Brain microvascular endothelial cell (primary cell): ENCODE results near the gene SCN2B.

Experiments
- DNase-seq: peaks from one replicate; pipeline ENCODE4 v3.0.0-alpha.2; 2020
- H3K27ac ChIP-seq: fragments of 250-450 bp; sonication (Bioruptor Pico); 2 replicates; pipeline ENCODE4 v1.5.1; 2020; ENCODE audit warnings: mild to moderate bottlenecking, moderate library complexity
- H3K27me3 ChIP-seq: fragments of 250-450 bp; sonication (Bioruptor Pico); replicated peaks from 2 replicates; pipeline ENCODE4 v1.5.1; 2020; ENCODE audit warnings: mild to moderate bottlenecking
- H3K36me3 ChIP-seq: fragments of 250-450 bp; sonication (Bioruptor Pico); replicated peaks from 2 replicates; pipeline ENCODE4 v1.5.1; 2020; ENCODE audit warnings: mild to moderate bottlenecking
- H3K4me3 ChIP-seq: 2 replicates; pipeline ENCODE4 v1.5.1; 2011; ENCODE audit warnings: low read depth, mild to moderate bottlenecking, control low read depth, low read length, moderate library complexity
- CTCF ChIP-seq: IDR thresholded peaks from 2 replicates; pipeline ENCODE4 v1.5.1; 2011; ENCODE audit warnings: low read depth, mild to moderate bottlenecking, moderate library complexity, low read length, control low read depth, inconsistent platforms; ENCODE audit errors: missing control alignments
- in situ Hi-C: cut with HindIII; loops from 2 replicates; pipeline ENCODE4 v1.10.0; 2017; ENCODE audit warnings: low sequenced_read_pairs, low pct_ligation_motif_present

The SCN2B gene

GRCh38 chr11:118175031-118175992 lies 1.1 kb downstream of the SCN2B start:
- TF ChIP-seq CTCF = no peak
- H3K27me3 ChIP-seq = peaks cover 18% of the 10 kb centered on the region
- in situ Hi-C loops = no loop called here
- no peaks in the 10 kb centered on the region for H3K36me3 ChIP-seq
- no peak for DNase-seq
- no peak overlapping the region for H3K4me3 ChIP-seq
- H3K27ac ChIP-seq = no peak overlapping the region

GRCh38 chr11:118174006-118174567 lies 2.4 kb downstream of the SCN2B start:
- TF ChIP-seq CTCF = no peak
- H3K36me3 ChIP-seq = no peaks in the 10 kb centered on the region
- H3K27me3 ChIP-seq = peaks cover 22% of the 10 kb centered on the region
- no peak for DNase-seq
- no peak overlapping the region for H3K27ac ChIP-seq
- no peak overlapping the region for H3K4me3 ChIP-seq
- in situ Hi-C loops = no loop called here

GRCh38 chr11:118172356-118172755 lies 4.1 kb downstream of the SCN2B start:
- Histone ChIP-seq H3K36me3 (no peaks in the 10 kb centered on the region), H3K27ac (no peak overlapping the region), H3K4me3 (no peak overlapping the region), H3K27me3 (peaks cover 22% of the 10 kb centered on the region)
- no peak for DNase-seq
- no peak for TF ChIP-seq CTCF
- in situ Hi-C loops = no loop called here

GRCh38 chr11:118171269-118172062 lies 5.0 kb downstream of the SCN2B start:
- Histone ChIP-seq H3K27me3 (peaks cover 22% of the 10 kb centered on the region), H3K4me3 (no peak overlapping the region), H3K27ac (no peak overlapping the region), H3K36me3 (no peaks in the 10 kb centered on the region)
- in situ Hi-C loops = no loop called here
- DNase-seq = peak; percentile 30
- peak; percentile 91 for TF ChIP-seq CTCF

- DNase-seq = no peak
- Histone ChIP-seq H3K27me3 (peaks cover 17% of the 10 kb centered on the region), H3K36me3 (no peaks in the 10 kb centered on the region), H3K4me3 (no peak overlapping the region), H3K27ac (no peak overlapping the region)
- in situ Hi-C loops = no loop called here
- no peak for TF ChIP-seq CTCF
Observed at GRCh38 chr11:118170882-118171268, 5.6 kb downstream of the SCN2B start.
